ENCODE results near the gene DDX56. TPM values are rescaled to one million over a fixed set of nuclear protein-coding genes. Genes with fewer than 3 reads are reported as not detected.

DDX56 gene
- total RNA-seq, 1 experiment from 2014 or later, result 120 TPM

GRCh38 chr7:44606341-44607140 lies 32.8 kb upstream of the DDX56 start, which contains the start of gene OGDH:
Gene OGDH, plus strand, starts transcription at chr7:44606627. Its CDS starts 17,717 bp downstream, at chr7:44624344.
- Histone ChIP-seq H4K91ac (ENCODE audit: insufficient read length, low read depth, low read length) (no peak within 1 kb of the TSS), H3K23ac (ENCODE audit: insufficient read length, low read depth, low read length) (no peak within 1 kb of the TSS), H3K14ac (ENCODE audit: insufficient read depth, low read length) (peak within 1 kb of the TSS; percentile 84), H3K4ac (ENCODE audit: low read depth, low read length) (no peak within 1 kb of the TSS; the same call in 1 of the 2 replicates), H3K79me2 (ENCODE audit: insufficient read depth, low read length) (peaks cover 20% of the 10 kb centered on the region; the same call in 1 of the 2 replicates), H3K27me3 (ENCODE audit: insufficient read depth, low read length) (no peaks in the 10 kb centered on the region), H3K27ac (ENCODE audit: insufficient read length, low read depth, low read length) (peak within 1 kb of the TSS; percentile 42), H2BK20ac (ENCODE audit: low read depth, low read length, poor library complexity, severe bottlenecking) (no peak within 1 kb of the TSS), H4K20me1 (ENCODE audit: control insufficient read depth, insufficient read depth, insufficient read length) (no peaks in the 10 kb centered on the region), H4K5ac (ENCODE audit: insufficient read length, low read depth, low read length) (no peak within 1 kb of the TSS), H4K8ac (replicated peaks; ENCODE audit: insufficient read length, low read depth, low read length) (no peak within 1 kb of the TSS), H3K4me1 (ENCODE audit: insufficient read depth, low read length) (no peaks in the 10 kb centered on the region; the same call in 1 of the 2 replicates), H3K4me2 (ENCODE audit: insufficient read depth, insufficient read length, low read length) (peak within 1 kb of the TSS; percentile 98), H3K56ac (ENCODE audit: insufficient read length, low read depth, low read length) (no peak within 1 kb of the TSS), H2AFZ (ENCODE audit: low read length) (no peak within 1 kb of the TSS), H2BK12ac (ENCODE audit: insufficient read length, low read depth, low read length) (no peak within 1 kb of the TSS), H2BK5ac (ENCODE audit: insufficient read length, low read length) (no peak within 1 kb of the TSS), H3K23me2 (ENCODE audit: insufficient read length, low read depth, low read length, poor library complexity, severe bottlenecking) (peaks cover 4% of the 10 kb centered on the region), H3K79me1 (ENCODE audit: insufficient read depth, low read depth, low read length, poor library complexity, severe bottlenecking) (peaks cover 3% of the 10 kb centered on the region), H3T11ph (ENCODE audit: low read length) (no peak within 1 kb of the TSS), H2AK5ac (ENCODE audit: insufficient read length, low read length) (no peak within 1 kb of the TSS), H2BK120ac (ENCODE audit: low read depth, low read length, poor library complexity, severe bottlenecking) (no peak within 1 kb of the TSS), H2BK15ac (ENCODE audit: low read depth, low read length) (no peak within 1 kb of the TSS), H3K9ac (ENCODE audit: extremely low read depth, insufficient read length, low read length) (peak within 1 kb of the TSS; percentile 94), H3K18ac (ENCODE audit: insufficient read length, low read depth, low read length) (peak within 1 kb of the TSS; percentile 84), H3K9me3 (ENCODE audit: control insufficient read depth, low read depth, low read length) (no peaks in the 10 kb centered on the region)
- no peak for TF ChIP-seq CTCF (conservative IDR thresholded peaks at IDR 0.05)
- WGBS (ENCODE audit: extremely low coverage, insufficient read length, low lambda C conversion rate), result no CpG with 5 or more reads among the region's 93 CpGs
- Mint-ChIP-seq H3K27ac (peak within 1 kb of the TSS; percentile 98 to 99 (median 99)), H3K36me3 (ENCODE audit: insufficient read depth in 1 of 3, low read depth in 3 of 3) (peaks cover 4 to 11% (median 10%) of the 10 kb centered on the region in 3 experiments), H3K4me3 (peak within 1 kb of the TSS; percentile 91 to 94), H3K27me3 (ENCODE audit: low read depth) (peaks cover 2% of the 10 kb centered on the region; the same call in 1 of the 2 replicates), H3K9me3 (no peaks in the 10 kb centered on the region; a peak in 1 of 5 replicates), H3K4me1 (peaks cover 9 to 19% of the 10 kb centered on the region in 2 experiments)
- DNase-seq, result peak; percentile 97
